ENCODE measurements around the gene ARHGEF9.

DNA sequence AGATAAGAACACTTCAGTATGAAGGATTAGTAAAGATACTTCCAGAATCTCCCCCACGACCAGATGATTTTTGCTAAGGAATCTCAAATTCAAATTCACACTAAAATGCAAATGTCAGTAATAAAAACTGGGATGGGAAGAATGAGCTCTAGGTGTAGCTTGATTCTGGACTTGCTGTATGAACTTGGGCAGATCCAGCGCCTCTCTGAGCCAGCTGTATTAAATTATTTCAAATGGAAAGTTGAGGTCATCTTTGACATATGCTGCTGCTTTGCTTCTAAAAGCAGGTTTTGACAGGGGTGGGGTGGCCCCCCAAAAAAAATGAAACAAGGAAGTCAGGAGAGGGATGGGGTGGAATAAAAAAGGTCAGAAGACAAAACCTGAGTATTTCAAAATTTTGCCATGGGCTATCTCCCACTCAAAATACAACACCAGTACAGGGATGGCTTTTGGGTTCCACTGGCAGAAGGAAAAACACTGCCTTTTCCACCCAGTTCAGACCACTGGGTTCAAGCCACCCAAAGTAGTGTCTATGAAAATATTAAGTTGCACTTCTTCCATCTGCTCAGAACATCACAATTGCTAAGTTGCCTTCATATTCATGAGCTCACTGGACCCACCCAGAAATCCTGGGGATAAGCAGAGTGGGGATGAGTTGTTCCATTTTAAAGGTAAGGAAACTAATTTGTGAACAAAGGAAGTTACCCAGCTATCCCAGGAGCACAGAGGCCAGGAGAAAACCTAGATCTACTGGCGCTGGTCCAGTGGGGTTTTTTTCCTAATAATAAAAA is 47.7 kb downstream of the ARHGEF9 start:
- no peak for TF ChIP-seq CTCF (IDR thresholded peaks at IDR 0.05; ENCODE audit: borderline replicate concordance, extremely low read depth, low read length, poor library complexity, severe bottlenecking)
- no peak for TF ChIP-seq EZH2 (IDR thresholded peaks at IDR 0.05; ENCODE audit: borderline replicate concordance, low read depth, low read length, severe bottlenecking)
